GM18517 (cell line): ENCODE data around the gene YWHAQ.
"Not testable (repeated sequence)": the region's sequence is repeated elsewhere in the genome, so short reads cannot be mapped to it uniquely, and the experiment has no call there.

Source experiments
- ATAC-seq: cut with Tn5 transposase; IDR thresholded peaks from one replicate; pipeline ENCODE4 v1.9.1; 2021; ENCODE audit warnings: mild to moderate bottlenecking, moderate library complexity; ENCODE audit not compliant: unreplicated experiment

YWHAQ gene

GRCh38 chr2:9634133-9634532 is 3.3 kb upstream of the YWHAQ start:
- ATAC-seq, result no peak

- ATAC-seq, result no peak
Observed at GRCh38 chr2:9631878-9632700, 1.3 kb upstream of the YWHAQ start.

- no peak for ATAC-seq
Observed at GRCh38 chr2:9631553-9631819, 689 bp upstream of the YWHAQ start.

- peak; percentile 39 for ATAC-seq
Observed at GRCh38 chr2:9630117-9630735, 571 bp downstream of the YWHAQ start.

- no peak for ATAC-seq
Observed at GRCh38 chr2:9629222-9630116, 1.3 kb downstream of the YWHAQ start.

- no peak for ATAC-seq
Observed at GRCh38 chr2:9627310-9627709, 3.5 kb downstream of the YWHAQ start.

GRCh38 chr2:9623151-9623550 is 7.6 kb downstream of the YWHAQ start:
- no peak for ATAC-seq

GRCh38 chr2:9621655-9622054 is 9.1 kb downstream of the YWHAQ start:
- ATAC-seq, result not testable (repeated sequence)

- no peak for ATAC-seq
Observed at GRCh38 chr2:9618410-9618809, 12.4 kb downstream of the YWHAQ start.

GRCh38 chr2:9617749-9618148 is 13.0 kb downstream of the YWHAQ start:
- no peak for ATAC-seq

- no peak for ATAC-seq
Observed at GRCh38 chr2:9617296-9617695, 13.5 kb downstream of the YWHAQ start.

GRCh38 chr2:9614562-9614961 is 16.2 kb downstream of the YWHAQ start:
- ATAC-seq, result no peak

GRCh38 chr2:9613291-9613690 is 17.5 kb downstream of the YWHAQ start:
- no peak for ATAC-seq

GRCh38 chr2:9611549-9611912 is 19.3 kb downstream of the YWHAQ start:
- ATAC-seq, result not testable (repeated sequence)

GRCh38 chr2:9610781-9611548 is 19.8 kb downstream of the YWHAQ start:
- ATAC-seq, result no peak

- ATAC-seq, result not testable (repeated sequence)
Observed at GRCh38 chr2:9608491-9608890, 22.3 kb downstream of the YWHAQ start.

GRCh38 chr2:9602412-9602811 is 28.4 kb downstream of the YWHAQ start:
- no peak for ATAC-seq

- ATAC-seq, result no peak
Observed at GRCh38 chr2:9601397-9601796, 29.4 kb downstream of the YWHAQ start.

- no peak for ATAC-seq
Observed at GRCh38 chr2:9599430-9599829, 31.4 kb downstream of the YWHAQ start.

- ATAC-seq, result no peak
Observed at GRCh38 chr2:9596621-9597311, 34.0 kb downstream of the YWHAQ start.
